Peyer's patch (tissue), 4 donors: Measurements from ENCODE around the gene EPS8L3.

Experiments used
- CTCF ChIP-seq, 6 experiments: fragments of 450-650 bp in 4 of 6; fragments of 200-600 bp in 2 of 6; sonication (generic) in 1 of 6; IDR thresholded peaks; one replicate each; pipeline ENCODE4 v1.5.1; 2017 to 2019; ENCODE audit warnings: antibody characterized with exemption in 6 of 6, mild to moderate bottlenecking in 3 of 6, moderate library complexity in 1 of 6
- POLR2A ChIP-seq, 2 donors: fragments of 450-650 bp; IDR thresholded peaks; one replicate each; pipeline ENCODE4 v1.5.1; 2017; ENCODE audit warnings: antibody characterized with exemption in 2 of 2, mild to moderate bottlenecking in 2 of 2, moderate library complexity in 2 of 2

GRCh38 chr1:109812691-109813393 lies 49.1 kb upstream of the EPS8L3 start:
- no peak for TF ChIP-seq POLR2A (IDR thresholded peaks at IDR 0.05)
- TF ChIP-seq CTCF (IDR thresholded peaks at IDR 0.05), result no peak
